Epithelial cell of proximal tubule (primary cell): Measurements from ENCODE around the gene CPNE2. TPM values are rescaled to one million over a fixed set of nuclear protein-coding genes. Genes with fewer than 3 reads are reported as not detected.

Source experiments
- DNase-seq: peaks from one replicate; pipeline ENCODE4 v3.0.0-alpha.2; 2011; ENCODE audit warnings: low read depth
- H3K4me3 ChIP-seq: 2 replicates; pipeline ENCODE4 v1.5.1; 2011; ENCODE audit warnings: low read depth, mild to moderate bottlenecking, low read length
- CTCF ChIP-seq: conservative IDR thresholded peaks from 2 replicates; pipeline ENCODE4 v1.5.1; 2012; ENCODE audit warnings: low read depth, mild to moderate bottlenecking, low read length
- total RNA-seq: library from RNA; depleted of rRNA; stranded (reverse); fragments of >200 nt; gene quantifications from 2 replicates; pipeline ENCODE4 v1.2.3, GENCODE V29; 2015

The CPNE2 gene
- total RNA-seq, 1 donor from 2014 or later = 44.9 TPM

- no peak for TF ChIP-seq CTCF
- DNase-seq = peak; percentile 23
Measured at GRCh38 chr16:57150682-57151330, 58.4 kb downstream of the CPNE2 start.

DNA sequence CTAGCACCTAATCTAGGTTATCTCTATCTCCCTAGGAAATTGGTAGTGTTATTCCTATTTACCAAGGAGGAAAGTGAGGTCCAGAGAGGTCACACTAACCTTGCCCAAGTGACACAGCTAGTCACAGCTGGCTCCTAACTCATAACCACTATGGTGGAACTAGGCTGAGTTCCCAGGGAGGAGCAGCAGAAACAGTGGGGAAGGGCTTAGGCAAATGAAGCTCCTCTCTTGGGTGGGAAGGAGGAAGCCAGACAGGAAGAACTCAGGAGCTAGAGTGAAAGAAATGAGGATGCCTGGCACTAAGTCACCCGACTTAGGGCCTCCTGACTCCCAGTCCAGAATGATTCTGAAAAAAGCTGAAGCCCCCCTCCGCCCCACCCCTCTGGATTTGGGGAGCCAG lies 59.0 kb downstream of the CPNE2 start:
- TF ChIP-seq CTCF = no peak
- H3K4me3 ChIP-seq = no peak overlapping the region
- no peak for DNase-seq

More at GRCh38 chr16:57150682-57151330, 58.4 kb downstream of the CPNE2 start:
- no peak overlapping the region for H3K4me3 ChIP-seq

DNA sequence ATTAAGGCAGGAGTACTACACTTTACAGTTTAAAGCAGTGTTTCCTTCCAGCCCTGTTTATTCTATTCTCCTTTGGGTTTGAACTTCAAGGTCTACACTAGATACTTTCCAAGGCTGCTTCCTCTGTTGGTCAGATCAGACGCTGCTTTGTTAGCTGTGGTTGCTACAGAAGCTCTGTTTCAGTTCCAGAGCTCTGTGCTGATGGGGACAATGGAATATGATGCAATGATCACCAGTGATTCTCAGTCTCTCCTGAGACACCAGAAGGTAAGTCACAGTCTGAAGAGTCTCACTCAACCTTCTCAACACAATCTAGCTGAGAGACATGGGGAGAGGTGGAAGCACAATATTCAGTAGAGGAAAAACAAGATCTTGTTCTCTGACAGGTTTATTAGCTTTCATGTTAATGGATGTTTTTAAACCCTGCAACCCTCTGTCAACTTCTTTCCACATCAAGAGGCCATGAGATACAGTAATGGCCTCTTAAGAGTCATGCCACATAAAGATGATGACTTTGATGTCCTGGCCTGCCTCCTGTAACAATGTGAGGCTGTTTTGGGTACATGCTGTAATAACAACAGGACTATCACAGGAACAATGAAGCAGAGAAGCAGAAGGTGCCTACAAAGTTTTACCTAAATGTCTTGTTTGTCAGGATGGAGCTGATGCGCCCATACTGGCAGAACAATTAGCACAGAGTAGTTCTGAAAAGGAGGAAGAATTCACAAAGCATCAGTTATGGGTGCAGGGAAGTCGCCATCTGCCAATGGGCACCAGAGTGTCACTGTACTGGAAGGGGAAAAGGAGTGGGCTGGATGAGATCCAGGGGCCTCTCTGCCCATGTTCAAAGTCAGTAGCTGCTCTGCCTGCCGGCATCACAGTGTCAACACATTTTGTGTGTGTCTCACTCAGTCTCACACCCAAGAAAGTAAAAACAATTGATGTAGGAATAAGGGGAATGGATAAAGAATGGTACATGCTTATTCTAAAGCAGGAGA lies 60.0 kb downstream of the CPNE2 start:
- H3K4me3 ChIP-seq = no peak overlapping the region
- no peak for DNase-seq
- no peak for TF ChIP-seq CTCF

DNA sequence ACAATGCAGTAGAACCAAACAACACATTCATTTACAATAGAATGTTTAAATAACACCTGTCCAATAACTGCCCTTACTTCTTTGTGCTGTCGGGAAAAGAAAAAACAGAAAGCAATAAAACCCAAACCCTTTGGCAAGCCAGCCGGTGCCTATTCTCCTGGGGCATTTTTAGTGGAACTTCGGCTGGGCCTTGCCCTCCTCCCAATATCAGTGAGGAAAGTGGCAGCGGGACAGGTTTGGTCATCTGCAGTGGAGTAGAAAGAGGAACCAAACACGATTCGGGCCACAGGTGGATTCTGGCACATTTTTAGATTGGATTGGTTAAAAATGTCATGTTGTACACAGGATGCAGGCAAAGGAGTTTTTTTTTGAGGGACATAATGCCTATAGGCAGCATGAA lies 61.5 kb downstream of the CPNE2 start:
- TF ChIP-seq CTCF = no peak
- no peak overlapping the region for H3K4me3 ChIP-seq
- DNase-seq = no peak

- no peak for DNase-seq
- H3K4me3 ChIP-seq = no peak overlapping the region
- no peak for TF ChIP-seq CTCF
Measured at GRCh38 chr16:57155702-57156350, 63.4 kb downstream of the CPNE2 start.

DNA sequence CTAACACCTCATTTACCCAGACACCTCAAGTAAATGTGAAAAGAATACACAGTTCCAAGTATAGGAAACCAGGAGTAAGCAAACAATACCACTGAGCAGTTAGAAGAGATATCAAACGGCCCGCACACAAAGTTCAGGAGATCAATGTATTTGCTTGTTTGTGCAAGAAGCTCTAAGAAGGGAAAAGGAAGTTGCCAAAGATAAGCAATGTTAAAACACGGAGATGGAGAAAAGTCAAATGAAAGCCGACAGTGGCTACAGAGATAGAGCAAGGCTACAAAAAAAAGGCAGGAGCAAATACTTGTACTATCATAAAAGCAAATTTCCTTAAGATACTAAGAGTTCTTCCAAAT lies 63.9 kb downstream of the CPNE2 start:
- TF ChIP-seq CTCF = no peak
- no peak for DNase-seq
- no peak overlapping the region for H3K4me3 ChIP-seq
